Spleen (tissue), 7 donors: Measurements from ENCODE around the gene DPP9.

Source experiments
- POLR2A ChIP-seq, 3 donors: fragments of 450-650 bp; IDR thresholded peaks; one replicate each; pipeline ENCODE4 v1.5.1; 2017; ENCODE audit warnings: antibody characterized with exemption in 3 of 3, mild to moderate bottlenecking in 1 of 3
- TF ChIP-seq, protein P1 (sequence below), 11 experiments: fragments of 200-600 bp in 7 of 11; fragments of 450-650 bp in 4 of 11; sonication (generic) in 4 of 11; IDR thresholded peaks in 8 of 11; conservative IDR thresholded peaks in 3 of 11; 1 replicate in 7 of 11; 2 replicates in 4 of 11; pipeline versions ENCODE4 v1.4.0 to v1.8.0; 2016 to 2021; ENCODE audit warnings: antibody characterized with exemption in 11 of 11, inconsistent platforms in 4 of 11, mild to moderate bottlenecking in 1 of 11
- donor health status: DM: no; HTN: no; CAD: no; lungs with moderate emphysema.
- donor health status: DM: no; HTN: no; CAD: no.
- donor health status: DM: no; HTN: no; CAD: no.

DNA sequence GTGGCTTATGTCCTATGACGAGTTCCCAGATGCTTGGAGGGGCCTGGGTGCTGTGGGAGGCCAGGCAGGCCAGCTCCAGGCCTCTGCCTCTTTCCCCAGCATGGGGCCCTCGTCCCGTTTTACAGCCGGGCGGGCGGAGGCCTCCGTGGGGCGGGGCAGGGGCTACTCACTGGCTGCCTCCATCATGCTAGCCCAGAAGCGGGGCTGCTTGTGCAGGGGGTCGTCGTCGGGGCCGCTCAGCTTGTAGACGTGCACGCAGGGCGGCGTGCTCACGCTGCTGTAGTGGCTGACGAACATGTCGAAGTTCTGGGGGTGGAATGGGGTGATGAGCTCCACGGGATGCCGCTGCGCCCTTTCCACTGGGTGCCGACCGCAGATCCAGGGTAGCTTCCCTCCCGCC lies 35.1 kb downstream of the DPP9 start:
- no peak for TF ChIP-seq POLR2A (IDR thresholded peaks at IDR 0.05)
- TF ChIP-seq, protein P1, sequence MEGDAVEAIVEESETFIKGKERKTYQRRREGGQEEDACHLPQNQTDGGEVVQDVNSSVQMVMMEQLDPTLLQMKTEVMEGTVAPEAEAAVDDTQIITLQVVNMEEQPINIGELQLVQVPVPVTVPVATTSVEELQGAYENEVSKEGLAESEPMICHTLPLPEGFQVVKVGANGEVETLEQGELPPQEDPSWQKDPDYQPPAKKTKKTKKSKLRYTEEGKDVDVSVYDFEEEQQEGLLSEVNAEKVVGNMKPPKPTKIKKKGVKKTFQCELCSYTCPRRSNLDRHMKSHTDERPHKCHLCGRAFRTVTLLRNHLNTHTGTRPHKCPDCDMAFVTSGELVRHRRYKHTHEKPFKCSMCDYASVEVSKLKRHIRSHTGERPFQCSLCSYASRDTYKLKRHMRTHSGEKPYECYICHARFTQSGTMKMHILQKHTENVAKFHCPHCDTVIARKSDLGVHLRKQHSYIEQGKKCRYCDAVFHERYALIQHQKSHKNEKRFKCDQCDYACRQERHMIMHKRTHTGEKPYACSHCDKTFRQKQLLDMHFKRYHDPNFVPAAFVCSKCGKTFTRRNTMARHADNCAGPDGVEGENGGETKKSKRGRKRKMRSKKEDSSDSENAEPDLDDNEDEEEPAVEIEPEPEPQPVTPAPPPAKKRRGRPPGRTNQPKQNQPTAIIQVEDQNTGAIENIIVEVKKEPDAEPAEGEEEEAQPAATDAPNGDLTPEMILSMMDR (IDR thresholded peaks at IDR 0.05 in 8 of 11, conservative IDR thresholded peaks at IDR 0.05 in 3 of 11), result no peak
